ENCODE results near the gene FBXW11.

The FBXW11 gene

DNA sequence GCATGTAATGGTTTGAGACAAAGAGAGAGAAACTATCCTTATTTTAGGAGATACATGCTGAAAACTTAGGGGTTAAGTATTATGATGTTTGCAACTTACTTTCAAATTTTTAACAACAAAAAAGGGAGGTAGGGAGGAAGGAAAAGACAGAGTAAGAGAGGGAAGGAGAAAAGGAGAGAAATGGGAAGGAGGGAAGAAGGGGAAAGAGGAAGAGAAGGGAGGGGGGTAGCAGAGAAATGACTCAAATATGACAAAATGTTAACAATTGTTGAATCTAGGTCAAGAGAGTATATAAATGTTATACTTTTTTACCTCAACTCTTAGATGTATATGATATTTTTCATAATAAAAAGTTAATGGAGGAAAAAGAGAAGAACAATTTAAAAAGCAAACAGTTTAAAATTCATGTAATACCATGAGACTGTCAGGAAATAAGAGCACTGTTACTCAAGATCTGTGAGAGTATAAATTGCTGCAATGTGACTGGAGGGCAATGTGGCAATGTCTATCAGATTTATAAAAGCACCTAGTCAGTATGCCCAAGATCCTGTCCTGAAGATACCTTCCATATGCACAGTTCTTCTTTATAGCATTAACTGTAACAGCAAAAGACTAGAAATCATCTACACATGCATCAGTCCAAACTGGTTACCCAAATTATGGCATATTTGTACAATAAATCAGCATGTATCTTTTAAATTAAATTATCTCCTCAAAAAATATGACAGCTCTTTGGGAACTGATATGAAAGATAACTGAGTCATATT is 16.3 kb downstream of the FBXW11 start:
- CTCF ChIA-PET, result no interaction called here
- TF ChIP-seq FOXA1 (IDR thresholded peaks at IDR 0.05) (no peak), ZNF384 (IDR thresholded peaks at IDR 0.05) (no peak), FOXM1 (IDR thresholded peaks at IDR 0.05; ENCODE audit: borderline replicate concordance) (no peak), CTBP1 (IDR thresholded peaks at IDR 0.05; ENCODE audit: borderline replicate concordance) (no peak), SP1 (IDR thresholded peaks at IDR 0.05) (no peak), ELF4 (IDR thresholded peaks at IDR 0.05) (no peak), NFRKB (IDR thresholded peaks at IDR 0.05) (no peak), HDGF (IDR thresholded peaks at IDR 0.05; ENCODE audit: borderline replicate concordance) (no peak), TARDBP (IDR thresholded peaks at IDR 0.05) (no peak), ARNT (IDR thresholded peaks at IDR 0.05) (no peak), L3MBTL2 (conservative IDR thresholded peaks at IDR 0.05) (no peak)
- POLR2A ChIA-PET, result no interaction called here

DNA sequence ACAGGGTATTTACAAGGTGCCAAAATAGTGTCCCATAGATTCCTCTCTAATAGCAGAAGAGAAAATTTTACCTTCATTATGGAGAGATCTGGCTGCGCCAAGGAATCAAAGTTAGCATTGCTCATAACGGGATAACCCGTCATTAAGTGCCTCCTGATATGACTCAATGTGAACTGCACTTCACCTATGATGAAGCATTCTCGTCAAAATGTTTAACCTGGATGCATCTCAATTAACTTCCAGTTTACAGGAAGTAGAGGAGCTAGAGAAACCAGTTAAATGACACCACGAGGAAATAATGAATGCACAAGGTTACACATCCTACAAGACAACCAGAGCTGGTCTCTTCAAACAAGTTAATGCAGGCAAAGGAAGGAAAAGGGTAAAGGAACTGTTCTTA is 17.2 kb downstream of the FBXW11 start:
- ChIA-PET POLR2A (no interaction called here), CTCF (interaction anchor here (0.7 kb wide), 1 partner anchor 75 kb away, joined by 3 read pairs; no protein-coding TSS in a partner anchor)
- TF ChIP-seq NFRKB (IDR thresholded peaks at IDR 0.05), result no peak
- TF ChIP-seq LEF1 (IDR thresholded peaks at IDR 0.05; ENCODE audit: borderline replicate concordance), result no peak
- TF ChIP-seq ARNT (IDR thresholded peaks at IDR 0.05), result no peak
- TF ChIP-seq ELF4 (IDR thresholded peaks at IDR 0.05), result no peak
- no peak for TF ChIP-seq FOXM1 (IDR thresholded peaks at IDR 0.05; ENCODE audit: borderline replicate concordance)
- TF ChIP-seq BHLHE40 (IDR thresholded peaks at IDR 0.05; ENCODE audit: borderline replicate concordance), result no peak
- no peak for TF ChIP-seq FOXA1 (IDR thresholded peaks at IDR 0.05)
- TF ChIP-seq, protein P1, sequence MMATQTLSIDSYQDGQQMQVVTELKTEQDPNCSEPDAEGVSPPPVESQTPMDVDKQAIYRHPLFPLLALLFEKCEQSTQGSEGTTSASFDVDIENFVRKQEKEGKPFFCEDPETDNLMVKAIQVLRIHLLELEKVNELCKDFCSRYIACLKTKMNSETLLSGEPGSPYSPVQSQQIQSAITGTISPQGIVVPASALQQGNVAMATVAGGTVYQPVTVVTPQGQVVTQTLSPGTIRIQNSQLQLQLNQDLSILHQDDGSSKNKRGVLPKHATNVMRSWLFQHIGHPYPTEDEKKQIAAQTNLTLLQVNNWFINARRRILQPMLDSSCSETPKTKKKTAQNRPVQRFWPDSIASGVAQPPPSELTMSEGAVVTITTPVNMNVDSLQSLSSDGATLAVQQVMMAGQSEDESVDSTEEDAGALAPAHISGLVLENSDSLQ (IDR thresholded peaks at IDR 0.05), result no peak
- no peak for TF ChIP-seq ZNF384 (IDR thresholded peaks at IDR 0.05)
- TF ChIP-seq SP1 (IDR thresholded peaks at IDR 0.05), result no peak
- no peak for TF ChIP-seq FOXK2 (IDR thresholded peaks at IDR 0.05)
- no peak for TF ChIP-seq HDGF (IDR thresholded peaks at IDR 0.05; ENCODE audit: borderline replicate concordance)
- TF ChIP-seq TARDBP (IDR thresholded peaks at IDR 0.05), result no peak
- no peak for TF ChIP-seq SUZ12 (IDR thresholded peaks at IDR 0.05)
- TF ChIP-seq L3MBTL2 (conservative IDR thresholded peaks at IDR 0.05), result no peak
- TF ChIP-seq CTBP1 (IDR thresholded peaks at IDR 0.05; ENCODE audit: borderline replicate concordance), result no peak
- no peak for DNase-seq (ENCODE audit: extremely low spot score)

More for the DNA sequence above, 16.3 kb downstream of the FBXW11 start:
- DNase-seq (ENCODE audit: extremely low spot score), result no peak

DNA sequence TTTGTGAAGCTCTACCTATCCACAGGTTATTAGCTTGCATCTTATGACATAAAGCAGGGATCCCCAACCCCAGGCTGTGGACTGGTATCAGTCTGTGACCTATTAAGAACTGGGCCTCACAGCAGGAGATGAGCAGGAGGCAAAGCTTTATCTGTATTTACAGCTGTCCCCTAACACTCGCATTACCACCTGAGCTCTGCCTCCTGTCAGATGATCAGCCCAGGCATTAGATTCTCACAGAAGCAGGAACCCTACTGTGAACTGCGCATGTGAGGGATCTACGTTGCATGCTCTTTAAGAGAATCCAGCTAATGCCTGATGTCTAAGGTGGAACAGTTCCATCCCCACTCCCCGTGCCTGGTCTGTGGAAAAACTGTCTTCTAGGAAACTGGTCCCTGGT is 19.7 kb downstream of the FBXW11 start:
- TF ChIP-seq TARDBP (IDR thresholded peaks at IDR 0.05), result no peak
- no peak for TF ChIP-seq ZNF384 (IDR thresholded peaks at IDR 0.05)
- TF ChIP-seq FOXA1 (IDR thresholded peaks at IDR 0.05), result no peak
- no peak for TF ChIP-seq ARNT (IDR thresholded peaks at IDR 0.05)
- no peak for TF ChIP-seq BHLHE40 (IDR thresholded peaks at IDR 0.05; ENCODE audit: borderline replicate concordance)
- no peak for TF ChIP-seq ELF4 (IDR thresholded peaks at IDR 0.05)
- TF ChIP-seq L3MBTL2 (conservative IDR thresholded peaks at IDR 0.05), result no peak
- TF ChIP-seq HDGF (IDR thresholded peaks at IDR 0.05; ENCODE audit: borderline replicate concordance), result no peak
- TF ChIP-seq, protein P1 (IDR thresholded peaks at IDR 0.05), result no peak
- no peak for TF ChIP-seq NFRKB (IDR thresholded peaks at IDR 0.05)
- DNase-seq (ENCODE audit: extremely low spot score), result no peak
- CTCF ChIA-PET, result interaction anchor here (1.0 kb wide), 1 partner anchor 75 kb away, joined by 3 read pairs; no protein-coding TSS in a partner anchor
- POLR2A ChIA-PET, result interaction anchor here (4.5 kb wide), 1 partner anchor 19 kb away, joined by 27 read pairs; the partner anchor contains the start of gene FBXW11

DNA sequence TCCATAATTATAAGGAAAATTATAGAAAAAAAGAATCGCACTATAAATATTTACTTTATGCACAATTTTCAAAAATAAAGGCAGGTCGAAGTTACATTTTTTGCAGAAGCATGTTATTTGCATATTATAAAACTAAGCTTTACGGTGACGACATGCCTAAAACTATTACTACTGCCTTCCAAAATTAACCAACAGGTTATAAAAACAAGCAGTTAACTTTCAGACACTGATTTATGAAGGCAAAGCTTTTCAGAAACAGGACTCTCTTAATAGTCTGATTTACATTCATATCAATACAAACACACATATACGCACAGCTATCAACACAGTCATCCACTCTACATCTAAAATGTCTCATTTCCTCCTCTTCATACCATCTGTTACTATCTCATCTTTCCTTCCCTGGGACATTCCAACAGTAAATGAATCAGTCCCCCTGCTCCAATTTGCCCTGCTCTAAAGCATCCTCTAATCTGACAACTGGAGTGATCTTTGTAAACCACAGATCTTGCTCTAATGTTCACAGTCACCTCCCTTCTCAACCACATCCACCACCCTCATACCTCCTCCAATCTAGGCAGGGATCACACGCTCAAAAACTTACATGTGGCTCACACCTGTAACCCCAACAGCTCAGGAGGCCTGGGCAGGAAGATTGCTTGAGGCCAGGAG is 21.6 kb downstream of the FBXW11 start:
- DNase-seq (ENCODE audit: extremely low spot score), result no peak
- CTCF ChIA-PET, result interaction anchor here (0.8 to 1.4 kb wide), 2 partner anchors 13 to 41 kb away, joined by 3 to 5 read pairs; no protein-coding TSS in a partner anchor
- TF ChIP-seq, protein P1 (IDR thresholded peaks at IDR 0.05), result peak; percentile 46; the same call in 1 of the 2 replicates
- TF ChIP-seq BHLHE40 (IDR thresholded peaks at IDR 0.05; ENCODE audit: borderline replicate concordance) (no peak), ELF4 (IDR thresholded peaks at IDR 0.05) (no peak)
- POLR2A ChIA-PET, result interaction anchor here (4.5 kb wide), 1 partner anchor 21 kb away, joined by 27 read pairs; the partner anchor contains the start of gene FBXW11

DNA sequence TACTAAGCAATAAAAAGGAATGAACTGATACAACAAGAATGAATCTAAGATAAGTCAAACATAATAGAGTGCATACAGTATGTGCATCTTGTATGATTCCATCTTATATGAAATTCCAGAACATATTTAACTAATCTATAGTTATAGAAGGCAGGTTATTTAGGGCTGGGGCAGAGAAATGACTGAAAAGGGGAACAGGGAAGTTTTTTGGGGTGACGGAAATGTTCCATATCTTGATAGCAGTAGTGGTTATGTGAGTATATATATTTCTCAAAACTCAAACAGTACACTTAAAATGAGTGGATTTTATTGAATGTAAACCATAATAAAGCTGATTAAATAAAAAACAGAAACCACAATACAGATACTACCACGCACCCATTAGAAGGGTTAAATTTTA is 24.6 kb downstream of the FBXW11 start:
- DNase-seq (ENCODE audit: extremely low spot score), result no peak
- CTCF ChIA-PET, result interaction anchor here (0.6 kb wide), 1 partner anchor 646 kb away, joined by 3 read pairs; no protein-coding TSS in a partner anchor
- POLR2A ChIA-PET, result no interaction called here
- TF ChIP-seq FOXA1 (IDR thresholded peaks at IDR 0.05), result no peak
- TF ChIP-seq SUZ12 (IDR thresholded peaks at IDR 0.05), result no peak

DNA sequence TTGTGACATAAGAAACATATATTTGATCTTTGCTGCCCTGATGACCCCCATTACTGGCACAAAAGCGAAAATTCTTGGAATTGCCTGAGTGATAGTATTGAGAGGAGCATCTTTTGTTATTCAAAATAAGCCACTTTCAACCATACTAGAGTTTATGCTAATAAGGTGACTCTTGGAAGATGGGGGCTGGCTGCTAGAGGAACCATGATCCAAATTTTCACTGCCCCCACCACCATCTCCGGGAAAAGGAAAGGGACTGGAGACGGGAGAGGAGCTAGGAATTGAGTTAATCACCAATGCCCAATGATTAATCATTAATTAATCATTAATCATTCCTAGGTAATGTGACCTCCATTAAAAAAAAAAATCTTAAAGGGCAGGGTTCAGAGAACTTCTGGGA is 25.6 kb downstream of the FBXW11 start:
- DNase-seq (ENCODE audit: extremely low spot score), result no peak
- POLR2A ChIA-PET, result no interaction called here
- no peak for TF ChIP-seq CTBP1 (IDR thresholded peaks at IDR 0.05; ENCODE audit: borderline replicate concordance)
- TF ChIP-seq TARDBP (IDR thresholded peaks at IDR 0.05), result no peak
- TF ChIP-seq, protein P1 (IDR thresholded peaks at IDR 0.05), result no peak
- TF ChIP-seq SP1 (IDR thresholded peaks at IDR 0.05), result no peak
- no peak for TF ChIP-seq HDGF (IDR thresholded peaks at IDR 0.05; ENCODE audit: borderline replicate concordance)
- TF ChIP-seq LEF1 (IDR thresholded peaks at IDR 0.05; ENCODE audit: borderline replicate concordance), result no peak
- TF ChIP-seq BHLHE40 (IDR thresholded peaks at IDR 0.05; ENCODE audit: borderline replicate concordance), result no peak
- no peak for TF ChIP-seq ARNT (IDR thresholded peaks at IDR 0.05)
- TF ChIP-seq SUZ12 (IDR thresholded peaks at IDR 0.05), result no peak
- no peak for TF ChIP-seq NFRKB (IDR thresholded peaks at IDR 0.05)
- TF ChIP-seq FOXM1 (IDR thresholded peaks at IDR 0.05; ENCODE audit: borderline replicate concordance), result no peak
- TF ChIP-seq FOXK2 (IDR thresholded peaks at IDR 0.05), result no peak
- no peak for TF ChIP-seq FOXA1 (IDR thresholded peaks at IDR 0.05)
- no peak for TF ChIP-seq ZNF384 (IDR thresholded peaks at IDR 0.05)
- no peak for TF ChIP-seq L3MBTL2 (conservative IDR thresholded peaks at IDR 0.05)
- no peak for TF ChIP-seq ELF4 (IDR thresholded peaks at IDR 0.05)
- CTCF ChIA-PET, result no interaction called here
